GM23248 (cell line): Measurements from ENCODE around the gene RABEP1. TPM values are rescaled to one million over a fixed set of nuclear protein-coding genes. Genes with fewer than 3 reads are reported as not detected.

ENCODE experiments used
- DNase-seq: peaks from one replicate; pipeline ENCODE4 v3.0.0-alpha.2; 2015
- H2AFZ ChIP-seq: fragments of 200-600 bp; sonication (generic); 2 replicates; pipeline ENCODE4 v1.6.1; 2016; ENCODE audit warnings: antibody characterized with exemption
- H3F3A ChIP-seq: fragments of 200-600 bp; sonication (generic); 2 replicates; pipeline ENCODE4 v1.6.1; 2016; ENCODE audit warnings: mild to moderate bottlenecking, antibody characterized with exemption, mixed run types; ENCODE audit not compliant: insufficient read depth
- H3K27ac ChIP-seq: fragments of 200-600 bp; sonication (generic); 2 replicates; pipeline ENCODE4 v1.5.1; 2016; ENCODE audit warnings: mild to moderate bottlenecking
- H3K27me3 ChIP-seq: fragments of 200-600 bp; sonication (generic); replicated peaks from 2 replicates; pipeline ENCODE4 v1.6.1; 2016; ENCODE audit warnings: mild to moderate bottlenecking; ENCODE audit not compliant: insufficient read depth
- H3K36me3 ChIP-seq: fragments of 200-600 bp; sonication (generic); 2 replicates; pipeline ENCODE4 v1.6.1; 2016; ENCODE audit warnings: low read depth, mild to moderate bottlenecking
- H3K4me1 ChIP-seq: fragments of 200-600 bp; sonication (generic); 2 replicates; pipeline ENCODE4 v1.6.1; 2016; ENCODE audit warnings: mild to moderate bottlenecking; ENCODE audit not compliant: insufficient read depth
- H3K4me2 ChIP-seq: fragments of 200-600 bp; sonication (generic); one replicate; pipeline ENCODE4 v1.6.1; 2016; ENCODE audit warnings: mild to moderate bottlenecking; ENCODE audit not compliant: unreplicated experiment
- H3K4me3 ChIP-seq: fragments of 200-600 bp; sonication (generic); 2 replicates; pipeline ENCODE4 v1.5.1; 2016; ENCODE audit warnings: mild to moderate bottlenecking
- H3K79me2 ChIP-seq: fragments of 200-600 bp; sonication (generic); 2 replicates; pipeline ENCODE4 v1.6.1; 2016; ENCODE audit warnings: mild to moderate bottlenecking; ENCODE audit not compliant: insufficient read depth
- H3K9ac ChIP-seq: fragments of 200-600 bp; sonication (generic); 2 replicates; pipeline ENCODE4 v1.6.1; 2016; ENCODE audit warnings: mild to moderate bottlenecking
- H3K9me2 ChIP-seq: fragments of 200-600 bp; sonication (generic); 2 replicates; pipeline ENCODE4 v1.6.1; 2016; ENCODE audit warnings: mixed run types, mild to moderate bottlenecking, moderate library complexity; ENCODE audit not compliant: insufficient read depth
- H3K9me3 ChIP-seq: fragments of 200-600 bp; sonication (generic); one replicate; pipeline ENCODE4 v1.6.1; 2017; ENCODE audit warnings: low read depth
- H4K20me1 ChIP-seq: fragments of 200-600 bp; sonication (generic); 2 replicates; pipeline ENCODE4 v1.6.0; 2016; ENCODE audit not compliant: insufficient read depth
- EZH2 ChIP-seq: fragments of 200-600 bp; sonication (generic); IDR thresholded peaks from 2 replicates; pipeline ENCODE4 v1.6.1; 2018; ENCODE audit warnings: antibody characterized with exemption, mild to moderate bottlenecking; ENCODE audit not compliant: insufficient read depth, poor library complexity, severe bottlenecking
- EZH2phosphoT487 ChIP-seq: fragments of 200-600 bp; sonication (generic); IDR thresholded peaks from 2 replicates; pipeline ENCODE4 v1.6.1; 2018; ENCODE audit warnings: antibody characterized with exemption, moderate library complexity, mild to moderate bottlenecking, low read depth; ENCODE audit not compliant: insufficient read depth
- WGBS, 2 experiments: methylation state at CpG; one replicate each; pipeline ENCODE4 v1.1.6; 2015 to 2017; ENCODE audit warnings: low lambda C conversion rate in 2 of 2, low coverage in 1 of 2; ENCODE audit errors: missing lambda C conversion rate in 2 of 2; 5-methylcytosine and 5-hydroxymethylcytosine counted together
- in situ Hi-C: fragments of 300-500 bp; cut with MboI; formaldehyde crosslinking; loops from 2 replicates; pipeline ENCODE4 v1.15.0; 2020
- polyA plus RNA-seq: library from polyadenylated mRNA; unstranded; fragments of >200 nt; fragmentation: Nextera tagmentation; extraction: Ambion mirVana; gene quantifications from 2 replicates; pipeline ENCODE4 v1.2.1, GENCODE V29; 2016
- total RNA-seq: library from RNA; depleted of rRNA; stranded (reverse); fragments of >200 nt; shearing (Covaris generic); gene quantifications from 2 replicates; pipeline ENCODE4 v1.2.3, GENCODE V29; 2014

The RABEP1 gene
- total and polyA plus RNA-seq, 2 experiments from 2014 or later: 26.3 to 33.6 TPM

GRCh38 chr17:5264893-5265292, 17.2 kb upstream of the RABEP1 start:
- H3K79me2 ChIP-seq: no peaks in the 10 kb centered on the region
- DNase-seq: no peak
- H4K20me1 ChIP-seq: no peaks in the 10 kb centered on the region
- 80 to 84% methylated on average over 3 of the region's 3 CpGs for WGBS, 2 experiments
- H3K9me2 ChIP-seq: no peaks in the 10 kb centered on the region
- no peaks in the 10 kb centered on the region for H3K4me1 ChIP-seq
- H3K27me3 ChIP-seq: no peaks in the 10 kb centered on the region; the same call in 1 of the 2 replicates
- no peak overlapping the region for H3K27ac ChIP-seq
- in situ Hi-C loops: loop anchor here (25.0 kb wide), 1 partner anchor 1172 kb away; the partner anchor contains the start of genes AIPL1 and PIMREG
- no peaks in the 10 kb centered on the region for H3K9me3 ChIP-seq
- no peak overlapping the region for H2AFZ ChIP-seq
- H3K36me3 ChIP-seq: no peaks in the 10 kb centered on the region
- H3F3A ChIP-seq: no peaks in the 10 kb centered on the region
- TF ChIP-seq EZH2phosphoT487 (no peak), EZH2 (no peak)
- no peak overlapping the region for H3K4me3 ChIP-seq
- H3K9ac ChIP-seq: no peak overlapping the region
- no peak overlapping the region for H3K4me2 ChIP-seq

- Histone ChIP-seq H3K36me3 (no peaks in the 10 kb centered on the region), H3K9me2 (no peaks in the 10 kb centered on the region), H3F3A (no peaks in the 10 kb centered on the region), H4K20me1 (no peaks in the 10 kb centered on the region), H3K9ac (no peak overlapping the region), H3K9me3 (no peaks in the 10 kb centered on the region), H3K4me3 (no peak overlapping the region), H3K4me1 (peaks cover 6% of the 10 kb centered on the region; the same call in 1 of the 2 replicates), H2AFZ (no peak overlapping the region), H3K4me2 (no peak overlapping the region), H3K27ac (no peak overlapping the region), H3K27me3 (no peaks in the 10 kb centered on the region; the same call in 1 of the 2 replicates), H3K79me2 (no peaks in the 10 kb centered on the region)
- 19 to 21% methylated on average over 4 of the region's 4 CpGs for WGBS, 2 experiments
- TF ChIP-seq EZH2phosphoT487 (no peak), EZH2 (no peak)
- DNase-seq: no peak
- in situ Hi-C loops: loop anchor here (25.0 kb wide), 1 partner anchor 1168 kb away; the partner anchor contains the start of genes AIPL1 and PIMREG
Measured at GRCh38 chr17:5269241-5269960, 12.7 kb upstream of the RABEP1 start.

GRCh38 chr17:5272322-5272721, 9.8 kb upstream of the RABEP1 start:
- DNase-seq: peak; percentile 24
- no peak overlapping the region for H2AFZ ChIP-seq

GRCh38 chr17:5282642-5283217, 646 bp downstream of the RABEP1 start:
- H2AFZ ChIP-seq: peak overlapping the region; percentile 56
- peak; percentile 54 for DNase-seq
- peak overlapping the region; percentile 75 for H3K4me3 ChIP-seq
- H3K9ac ChIP-seq: peak overlapping the region; percentile 81
- peaks cover 52% of the 10 kb centered on the region for H3K79me2 ChIP-seq
- no peaks in the 10 kb centered on the region for H4K20me1 ChIP-seq
- no peaks in the 10 kb centered on the region for H3K36me3 ChIP-seq
- TF ChIP-seq EZH2phosphoT487: no peak
- TF ChIP-seq EZH2: no peak
- peak overlapping the region; percentile 45 for H3K27ac ChIP-seq
- in situ Hi-C loops: no loop called here
- H3K4me2 ChIP-seq: peak overlapping the region; percentile 99
- no peaks in the 10 kb centered on the region for H3K9me2 ChIP-seq
- 2 to 3% methylated on average over 7 to 34 of the region's 34 CpGs for WGBS, 2 experiments
- H3K27me3 ChIP-seq: no peaks in the 10 kb centered on the region
- H3F3A ChIP-seq: peaks cover 15% of the 10 kb centered on the region; the same call in 1 of the 2 replicates
- H3K4me1 ChIP-seq: peaks cover 15% of the 10 kb centered on the region
- H3K9me3 ChIP-seq: no peaks in the 10 kb centered on the region

More at GRCh38 chr17:5272322-5272721, 9.8 kb upstream of the RABEP1 start:
- no peaks in the 10 kb centered on the region for H3K79me2 ChIP-seq
- no peaks in the 10 kb centered on the region for H3K9me2 ChIP-seq
- 77 to 78% methylated on average over 6 of the region's 6 CpGs for WGBS, 2 experiments
- H3K36me3 ChIP-seq: no peaks in the 10 kb centered on the region
- no peak overlapping the region for H3K9ac ChIP-seq
- H3K27ac ChIP-seq: no peak overlapping the region
- H3F3A ChIP-seq: no peaks in the 10 kb centered on the region
- no peaks in the 10 kb centered on the region; the same call in 1 of the 2 replicates for H3K27me3 ChIP-seq
- in situ Hi-C loops: loop anchor here (25.0 kb wide), 1 partner anchor 1165 kb away; the partner anchor contains the start of genes AIPL1 and PIMREG
- H3K4me3 ChIP-seq: no peak overlapping the region
- H3K9me3 ChIP-seq: no peaks in the 10 kb centered on the region
- H3K4me2 ChIP-seq: no peak overlapping the region
- TF ChIP-seq EZH2phosphoT487 (no peak), EZH2 (no peak)
- no peaks in the 10 kb centered on the region for H4K20me1 ChIP-seq
- peaks cover 6% of the 10 kb centered on the region; the same call in 1 of the 2 replicates for H3K4me1 ChIP-seq
